Activated naive CD8-positive, alpha-beta T cell treated with anti-CD3 and anti-CD28 coated beads, Interleukin-2, amount 10 ng/mL, durations not matched to agents 7 days and 5 days (primary cell): Measurements from ENCODE around the gene PRKCE. TPM values are rescaled to one million over a fixed set of nuclear protein-coding genes. Genes with fewer than 3 reads are reported as not detected.

Source experiments
- ATAC-seq: fragments of 150-1000 bp; cut with Tn5 transposase; one replicate; pipeline ENCODE4 v1.10.0; 2021; ENCODE audit warnings: low read depth, moderate library complexity
- POLR2A ChIA-PET: fragments of 350-600 bp; sonication (Branson Sonifier 250); formaldehyde crosslinking; loops from one replicate; lab custom pipeline; 2021; ENCODE audit warnings: antibody characterized with exemption; lab: Charles Lee
- DNase-seq: peaks from one replicate; pipeline ENCODE4 v3.0.0; 2021
- H3K27ac Mint-ChIP-seq: one replicate; pipeline ENCODE4 v1.8.0; 2022; ENCODE audit warnings: mild to moderate bottlenecking, mixed read lengths
- H3K27me3 Mint-ChIP-seq: one replicate; pipeline ENCODE4 v1.8.0; 2022; ENCODE audit warnings: mild to moderate bottlenecking, moderate library complexity, mixed read lengths
- H3K36me3 Mint-ChIP-seq: one replicate; pipeline ENCODE4 v1.8.0; 2021; ENCODE audit warnings: mild to moderate bottlenecking, mixed read lengths
- H3K4me1 Mint-ChIP-seq: one replicate; pipeline ENCODE4 v1.8.0; 2021; ENCODE audit warnings: mixed read lengths
- H3K4me3 Mint-ChIP-seq: one replicate; pipeline ENCODE4 v1.8.0; 2022; ENCODE audit warnings: mild to moderate bottlenecking, moderate library complexity, mixed read lengths
- H3K9me3 Mint-ChIP-seq: one replicate; pipeline ENCODE4 v1.8.0; 2021; ENCODE audit warnings: mixed read lengths
- total RNA-seq, 2 experiments: library from RNA; stranded (reverse); gene quantifications; one replicate each; pipeline ENCODE4 v1.2.3, GENCODE V29; 2021

Gene PRKCE
- total RNA-seq, 2 experiments from 2014 or later: 18.4 to 20.5 TPM

DNA sequence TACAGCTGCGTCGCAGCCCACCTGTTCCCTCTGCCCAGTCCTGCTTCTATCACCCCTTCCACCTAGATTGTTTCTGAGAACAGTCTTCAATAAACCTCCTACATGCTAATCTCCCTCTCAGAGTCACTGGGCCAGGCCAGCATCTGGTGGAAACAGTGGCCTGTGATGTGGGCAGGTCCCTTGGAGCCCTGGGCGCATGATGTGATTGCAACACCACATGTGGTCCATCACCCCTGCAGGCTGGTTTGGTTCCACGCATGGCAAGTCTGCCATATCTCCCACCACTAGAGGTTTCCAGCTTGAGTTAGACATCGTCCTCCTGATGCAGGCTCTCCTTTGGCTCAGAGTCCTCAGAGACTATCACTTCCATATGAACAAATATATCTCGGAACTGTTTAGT is 83.5 kb downstream of the PRKCE start:
- Mint-ChIP-seq H3K9me3 (no peaks in the 10 kb centered on the region), H3K4me1 (no peaks in the 10 kb centered on the region), H3K36me3 (no peaks in the 10 kb centered on the region), H3K27ac (no peak overlapping the region), H3K4me3 (no peak overlapping the region), H3K27me3 (no peaks in the 10 kb centered on the region)
- DNase-seq (no peak), ATAC-seq (no peak)
- POLR2A ChIA-PET: no interaction called here

DNA sequence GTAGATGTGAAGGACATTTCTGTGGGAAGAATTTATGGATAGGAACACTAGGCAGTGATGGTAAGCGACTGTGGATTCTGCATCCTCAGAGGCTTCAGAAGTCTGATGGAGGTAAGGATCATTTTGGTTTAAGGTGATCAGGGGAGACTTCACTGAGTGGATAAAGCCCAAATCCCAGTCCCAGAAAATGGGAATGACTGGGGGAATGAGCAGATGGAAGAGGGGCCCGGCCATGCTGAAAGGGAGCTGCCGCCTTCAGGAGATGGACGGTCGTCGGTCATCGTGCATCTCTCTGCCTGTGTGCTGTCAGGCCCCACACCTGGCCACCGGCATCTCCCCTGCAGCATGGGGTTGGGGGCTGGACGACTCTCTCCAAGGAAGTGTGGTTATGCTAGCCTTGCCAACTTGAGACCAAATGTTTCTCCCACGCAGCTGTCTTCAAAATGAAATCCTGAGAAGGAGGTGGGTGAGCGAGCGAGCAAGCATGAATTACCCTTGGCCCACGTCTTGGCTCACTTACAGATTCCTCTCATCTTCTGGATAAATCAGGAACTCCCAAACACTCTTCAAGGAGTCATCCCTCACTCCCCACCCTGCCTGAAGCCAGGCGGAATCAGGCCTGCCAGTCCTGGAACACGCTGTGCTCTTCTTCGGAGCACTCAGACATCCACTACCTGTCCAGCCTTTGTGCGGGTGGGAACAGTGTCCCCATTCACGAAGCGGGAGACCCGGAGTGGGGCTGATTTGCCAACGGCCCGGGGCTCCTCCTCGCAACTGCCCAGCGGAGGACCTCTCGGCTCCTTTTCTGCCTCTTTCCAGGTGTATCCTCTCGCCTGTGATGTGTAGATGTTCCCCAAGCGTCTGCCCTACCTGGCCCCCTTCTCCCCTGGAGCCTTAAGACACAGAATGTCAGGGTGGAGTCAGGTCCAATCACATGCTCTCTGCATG is 85.6 kb downstream of the PRKCE start:
- H3K4me3 Mint-ChIP-seq: no peak overlapping the region
- DNase-seq (no peak), ATAC-seq (no peak)
- no peaks in the 10 kb centered on the region for H3K36me3 Mint-ChIP-seq
- no peaks in the 10 kb centered on the region for H3K27me3 Mint-ChIP-seq
- H3K27ac Mint-ChIP-seq: no peak overlapping the region
- H3K9me3 Mint-ChIP-seq: no peaks in the 10 kb centered on the region
- no peaks in the 10 kb centered on the region for H3K4me1 Mint-ChIP-seq
- POLR2A ChIA-PET: no interaction called here

DNA sequence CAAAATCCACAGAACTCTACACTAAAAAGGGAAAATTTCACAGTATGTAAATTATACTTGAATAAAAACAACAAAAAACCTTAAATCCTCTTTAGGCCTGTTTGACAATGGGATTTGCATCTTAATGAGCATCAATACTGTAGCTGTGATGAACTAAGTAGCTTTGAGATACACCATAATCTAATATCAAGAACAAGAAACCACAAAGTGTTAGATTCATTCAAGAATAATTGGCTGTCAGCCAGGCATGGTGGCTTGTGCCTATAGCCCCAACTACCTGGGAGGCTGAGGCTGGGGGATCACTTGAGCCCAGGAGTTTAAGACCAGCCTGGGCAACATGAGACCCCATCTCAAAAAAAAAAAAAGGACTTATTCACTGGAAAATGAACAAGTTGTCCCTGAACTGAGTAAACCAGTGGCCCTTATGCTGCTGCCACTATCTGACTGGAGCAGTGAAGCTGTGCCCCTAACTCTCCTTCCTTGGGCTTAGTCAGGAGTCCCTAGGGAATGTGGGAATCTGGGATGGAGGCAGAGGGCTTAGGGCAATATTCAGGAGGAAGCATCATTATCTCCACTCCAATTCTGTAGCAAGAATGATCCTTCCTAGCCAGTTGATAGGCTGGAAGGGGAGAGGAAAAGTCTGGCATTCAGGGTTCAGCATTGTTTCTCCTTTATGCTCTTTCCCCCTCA is 88.5 kb downstream of the PRKCE start:
- DNase-seq: no peak
- POLR2A ChIA-PET: no interaction called here
- H3K4me1 Mint-ChIP-seq: no peaks in the 10 kb centered on the region
- no peak for ATAC-seq
- H3K9me3 Mint-ChIP-seq: no peaks in the 10 kb centered on the region
- H3K27ac Mint-ChIP-seq: no peak overlapping the region
- no peaks in the 10 kb centered on the region for H3K27me3 Mint-ChIP-seq
- no peaks in the 10 kb centered on the region for H3K36me3 Mint-ChIP-seq
- no peak overlapping the region for H3K4me3 Mint-ChIP-seq

- no peak for ATAC-seq
- POLR2A ChIA-PET: no interaction called here
- Mint-ChIP-seq H3K4me1 (no peaks in the 10 kb centered on the region), H3K27ac (no peak overlapping the region), H3K27me3 (no peaks in the 10 kb centered on the region), H3K4me3 (no peak overlapping the region), H3K36me3 (no peaks in the 10 kb centered on the region), H3K9me3 (no peaks in the 10 kb centered on the region)
- no peak for DNase-seq
Observed at GRCh38 chr2:45741161-45741850, 89.8 kb downstream of the PRKCE start.

- Mint-ChIP-seq H3K36me3 (peaks cover 2% of the 10 kb centered on the region), H3K9me3 (peaks cover 6% of the 10 kb centered on the region), H3K27me3 (no peaks in the 10 kb centered on the region), H3K4me3 (no peak overlapping the region), H3K4me1 (no peaks in the 10 kb centered on the region), H3K27ac (no peak overlapping the region)
- POLR2A ChIA-PET: no interaction called here
- no peak for DNase-seq
- ATAC-seq: no peak
Observed at GRCh38 chr2:45743531-45744396, 92.3 kb downstream of the PRKCE start.

- no peak overlapping the region for H3K4me3 Mint-ChIP-seq
- POLR2A ChIA-PET: no interaction called here
- peaks cover 6% of the 10 kb centered on the region for H3K9me3 Mint-ChIP-seq
Observed at GRCh38 chr2:45745231-45745630, 93.8 kb downstream of the PRKCE start.

DNA sequence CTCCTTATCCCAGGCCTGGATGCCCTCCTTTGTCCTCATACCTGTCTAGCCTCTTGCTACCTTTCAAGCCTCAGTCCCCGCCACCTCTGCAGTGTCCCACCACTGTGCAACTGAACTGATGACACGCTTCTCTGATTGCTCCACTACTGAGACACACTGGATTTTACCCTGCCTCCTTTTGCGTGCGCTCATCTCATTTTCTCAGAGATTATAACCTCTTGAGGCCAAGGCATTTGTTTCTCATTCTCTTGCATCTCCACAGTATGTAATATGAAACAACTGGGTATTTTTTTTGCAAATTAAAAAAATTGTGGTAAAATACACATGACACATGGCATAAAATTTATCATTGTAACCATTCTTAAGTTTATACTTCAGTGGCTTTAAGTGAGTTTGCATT is 95.4 kb downstream of the PRKCE start:
- Mint-ChIP-seq H3K9me3 (peaks cover 6% of the 10 kb centered on the region), H3K27me3 (no peaks in the 10 kb centered on the region), H3K27ac (no peak overlapping the region), H3K4me3 (no peak overlapping the region), H3K36me3 (peaks cover 2% of the 10 kb centered on the region), H3K4me1 (peaks cover 2% of the 10 kb centered on the region)
- DNase-seq (no peak), ATAC-seq (no peak)
- POLR2A ChIA-PET: no interaction called here

More at GRCh38 chr2:45745231-45745630, 93.8 kb downstream of the PRKCE start:
- H3K27ac Mint-ChIP-seq: no peak overlapping the region
- H3K27me3 Mint-ChIP-seq: no peaks in the 10 kb centered on the region
- H3K4me1 Mint-ChIP-seq: no peaks in the 10 kb centered on the region
- ATAC-seq: no peak
- no peak for DNase-seq
- H3K36me3 Mint-ChIP-seq: peaks cover 2% of the 10 kb centered on the region

DNA sequence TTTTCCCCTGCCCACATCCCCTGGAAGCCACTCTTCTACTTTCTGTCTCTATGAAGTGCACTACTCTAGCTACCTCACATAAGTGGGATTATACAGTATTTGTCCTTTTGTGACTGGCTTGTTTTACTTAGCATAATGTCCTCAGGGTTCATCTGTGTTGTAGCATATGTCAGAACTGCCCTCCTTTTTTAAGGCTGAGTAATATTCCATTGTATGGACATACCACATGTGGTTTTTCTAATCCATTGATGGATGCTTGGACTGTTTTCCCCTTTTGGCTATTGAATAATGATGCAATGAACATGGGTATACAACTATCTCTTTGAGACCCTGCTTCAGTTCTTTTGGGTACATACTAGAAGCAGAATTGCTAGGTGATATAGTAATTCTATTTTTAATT is 95.9 kb downstream of the PRKCE start:
- Mint-ChIP-seq H3K27ac (no peak overlapping the region), H3K36me3 (peaks cover 2% of the 10 kb centered on the region), H3K4me3 (no peak overlapping the region), H3K27me3 (no peaks in the 10 kb centered on the region), H3K4me1 (peaks cover 2% of the 10 kb centered on the region), H3K9me3 (peaks cover 6% of the 10 kb centered on the region)
- no peak for ATAC-seq
- no peak for DNase-seq
- POLR2A ChIA-PET: no interaction called here

DNA sequence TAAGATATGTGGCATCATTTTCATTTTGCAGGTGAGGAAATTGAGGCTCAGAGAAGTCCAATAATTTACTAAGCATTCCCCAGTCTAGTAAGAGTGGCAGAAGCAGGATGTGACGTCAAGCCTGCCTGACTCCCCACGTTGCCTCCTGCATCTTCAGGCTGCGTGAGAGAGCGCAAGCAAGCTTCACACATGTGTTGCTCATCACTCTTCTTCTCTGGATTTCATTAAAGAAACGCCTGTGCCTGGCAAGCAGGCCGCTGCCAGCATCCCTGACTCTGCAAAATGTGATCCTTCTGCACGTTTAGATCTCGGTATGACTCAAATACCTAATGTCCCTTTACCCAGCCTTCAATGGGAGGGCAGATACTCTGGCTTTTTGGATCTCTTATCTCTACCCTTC is 96.8 kb downstream of the PRKCE start:
- peaks cover 6% of the 10 kb centered on the region for H3K9me3 Mint-ChIP-seq
- H3K36me3 Mint-ChIP-seq: peaks cover 2% of the 10 kb centered on the region
- peaks cover 2% of the 10 kb centered on the region for H3K4me1 Mint-ChIP-seq
- ATAC-seq: no peak
- H3K27me3 Mint-ChIP-seq: no peaks in the 10 kb centered on the region
- H3K27ac Mint-ChIP-seq: no peak overlapping the region
- no peak overlapping the region for H3K4me3 Mint-ChIP-seq
- no peak for DNase-seq
- POLR2A ChIA-PET: no interaction called here

DNA sequence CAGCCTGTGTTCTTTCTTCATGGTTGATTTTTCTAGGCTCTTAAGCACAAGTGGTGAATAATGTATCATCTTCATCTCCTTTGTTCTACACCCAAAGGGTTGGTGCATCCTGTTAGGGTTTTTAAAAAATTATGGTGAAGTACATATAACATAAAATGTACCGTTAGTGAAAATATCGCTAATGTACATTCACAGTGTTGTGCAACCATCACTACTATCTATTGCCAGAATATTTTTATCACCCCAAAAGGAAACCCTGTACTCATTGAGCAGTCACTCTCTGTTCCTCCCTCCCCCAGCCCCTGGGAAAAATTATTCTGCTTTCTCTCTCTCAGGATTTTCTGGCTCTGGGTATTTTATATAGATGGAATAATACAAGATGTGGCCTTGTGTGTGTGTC is 98.5 kb downstream of the PRKCE start:
- POLR2A ChIA-PET: no interaction called here
- H3K36me3 Mint-ChIP-seq: peaks cover 2% of the 10 kb centered on the region
- H3K9me3 Mint-ChIP-seq: peaks cover 6% of the 10 kb centered on the region
- no peak overlapping the region for H3K4me3 Mint-ChIP-seq
- H3K27ac Mint-ChIP-seq: no peak overlapping the region
- DNase-seq (no peak), ATAC-seq (no peak)
- peaks cover 2% of the 10 kb centered on the region for H3K4me1 Mint-ChIP-seq
- no peaks in the 10 kb centered on the region for H3K27me3 Mint-ChIP-seq

GRCh38 chr2:45750484-45750883 is 99.0 kb downstream of the PRKCE start:
- Mint-ChIP-seq H3K27ac (no peak overlapping the region), H3K27me3 (no peaks in the 10 kb centered on the region), H3K36me3 (peaks cover 2% of the 10 kb centered on the region), H3K4me1 (peaks cover 2% of the 10 kb centered on the region), H3K9me3 (peaks cover 6% of the 10 kb centered on the region), H3K4me3 (no peak overlapping the region)
- POLR2A ChIA-PET: no interaction called here
- DNase-seq (no peak), ATAC-seq (no peak)

DNA sequence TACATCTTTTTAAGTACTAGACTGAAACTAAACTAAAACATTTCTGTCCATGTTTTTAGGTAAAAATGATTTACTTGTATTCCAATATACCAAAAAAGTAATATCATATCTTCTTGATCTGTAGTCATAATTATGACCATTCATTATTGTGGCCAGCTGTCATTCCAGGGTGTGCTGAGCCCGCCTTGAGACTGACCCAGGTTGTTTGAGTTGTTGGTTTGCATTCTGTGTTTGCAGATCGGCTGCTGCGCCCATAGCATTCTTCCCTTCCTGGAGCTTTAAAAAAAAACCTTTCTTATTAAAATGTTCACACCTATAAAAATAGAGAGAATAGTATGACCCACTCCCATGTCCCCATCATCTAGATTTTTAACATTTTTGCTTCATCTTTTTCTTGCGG is 101.9 kb downstream of the PRKCE start:
- no peak overlapping the region for H3K27ac Mint-ChIP-seq
- ATAC-seq (no peak), DNase-seq (no peak)
- POLR2A ChIA-PET: no interaction called here
- H3K27me3 Mint-ChIP-seq: no peaks in the 10 kb centered on the region
- peaks cover 2% of the 10 kb centered on the region for H3K4me1 Mint-ChIP-seq
- no peaks in the 10 kb centered on the region for H3K9me3 Mint-ChIP-seq
- H3K36me3 Mint-ChIP-seq: no peaks in the 10 kb centered on the region
- no peak overlapping the region for H3K4me3 Mint-ChIP-seq
